Inflammatory macrophage treated with lipopolysaccharide for 1 hour (primary cell): ENCODE results near the gene NEURL1B.
"Not testable (repeated sequence)": the region's sequence is repeated elsewhere in the genome, so short reads cannot be mapped to it uniquely, and the experiment has no call there.

Experiments
- DNase-seq, 2 donors: peaks; one replicate each; pipeline ENCODE4 v3.0.0-alpha.2; 2020 to 2022

NEURL1B gene

GRCh38 chr5:172700365-172701290 is 59.6 kb downstream of the NEURL1B start:
- DNase-seq = no peak

DNA sequence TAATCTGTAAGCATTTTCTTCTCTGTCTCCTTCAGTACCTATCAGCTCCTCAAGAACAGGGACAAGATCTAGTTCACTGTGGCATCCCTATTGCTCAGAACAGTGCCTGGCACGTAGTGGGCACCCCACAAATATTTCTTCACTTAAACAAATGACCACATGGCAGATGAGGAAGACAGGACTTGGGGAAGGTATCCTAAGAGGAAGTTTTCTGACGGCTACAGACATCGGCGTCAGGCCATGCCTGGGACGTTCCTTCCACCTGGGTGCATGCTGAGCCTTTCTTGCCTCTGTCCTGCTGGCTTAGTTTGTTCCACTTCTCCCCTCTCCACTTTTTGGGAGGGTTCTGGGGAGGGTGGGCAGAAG is 60.2 kb downstream of the NEURL1B start:
- DNase-seq = peak; percentile 27 to 48

GRCh38 chr5:172703952-172704351 is 62.9 kb downstream of the NEURL1B start:
- DNase-seq = no peak

GRCh38 chr5:172705576-172706084 is 64.6 kb downstream of the NEURL1B start:
- no peak for DNase-seq

- no peak for DNase-seq
Observed at GRCh38 chr5:172706796-172707195, 65.7 kb downstream of the NEURL1B start.

DNA sequence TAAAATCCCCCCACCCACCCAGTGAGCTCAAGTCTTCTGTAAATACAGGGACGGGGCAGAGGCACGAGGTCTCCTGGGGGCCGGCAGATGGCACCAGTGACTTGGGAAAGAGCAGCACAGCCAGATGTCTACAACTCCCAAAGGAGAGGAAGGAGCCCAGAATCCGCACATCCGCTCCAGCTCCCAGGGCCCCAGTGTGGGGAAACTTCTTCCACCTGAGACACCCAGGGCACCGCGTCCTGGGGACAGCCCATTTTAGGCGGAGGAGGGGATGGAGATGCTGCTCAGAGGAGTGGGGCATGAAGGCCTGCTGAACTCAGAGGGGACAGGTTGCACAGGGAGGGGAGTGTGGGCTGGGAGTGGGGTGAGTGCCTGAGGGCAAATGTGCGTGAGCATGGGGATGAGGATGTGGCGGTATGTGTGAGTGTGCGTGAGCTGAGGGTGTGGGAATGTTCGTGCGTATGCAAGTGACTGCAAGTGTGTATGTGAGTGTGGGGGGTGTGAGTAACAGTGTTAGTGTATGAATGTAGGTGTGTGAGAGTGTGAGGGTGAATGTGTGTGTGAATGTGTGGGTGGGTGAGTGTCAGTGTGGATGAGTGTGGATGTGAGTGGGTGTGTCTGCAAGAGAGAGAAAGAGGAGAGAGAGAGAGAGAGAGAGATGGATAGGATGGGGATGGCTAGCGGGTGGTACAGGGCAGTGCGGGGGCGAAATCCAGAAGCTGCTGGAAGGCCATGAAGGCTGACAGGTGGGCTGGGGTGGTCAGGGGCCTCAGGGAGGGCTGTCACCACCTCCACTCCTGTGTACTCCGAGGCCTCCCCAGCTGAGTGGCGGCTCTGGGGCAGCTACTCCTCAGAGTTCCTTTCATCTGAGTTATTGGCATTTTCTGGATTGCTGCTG is 66.5 kb downstream of the NEURL1B start:
- DNase-seq = peak; percentile 35 to 40

GRCh38 chr5:172708183-172708505 is 67.1 kb downstream of the NEURL1B start:
- no peak for DNase-seq

- DNase-seq = no peak
Observed at GRCh38 chr5:172710676-172711075, 69.6 kb downstream of the NEURL1B start.

DNA sequence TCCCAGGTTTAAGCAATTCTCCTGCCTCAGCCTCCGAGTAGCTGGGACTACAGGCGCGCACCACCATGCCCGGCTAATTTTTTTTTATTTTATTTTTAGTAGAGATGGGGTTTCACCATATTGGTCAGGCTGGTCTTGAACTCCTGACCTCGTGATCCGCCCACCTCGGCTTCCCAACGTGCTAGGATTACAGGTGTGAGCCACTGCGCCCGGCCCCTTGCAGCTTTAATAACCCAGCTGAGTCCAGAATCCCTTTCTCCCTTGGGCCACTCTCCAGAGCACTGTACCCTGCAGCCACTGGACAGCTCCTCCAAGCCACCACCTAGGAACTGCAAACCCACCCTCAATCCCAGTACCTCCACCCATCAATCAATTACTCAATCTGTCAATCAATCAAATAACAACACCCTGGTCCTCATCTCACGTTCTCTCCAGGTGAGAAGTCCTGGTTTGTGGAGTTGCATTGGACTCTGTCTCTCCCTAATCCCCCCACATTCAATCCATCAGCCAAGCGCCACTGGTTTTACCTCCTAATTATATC is 70.3 kb downstream of the NEURL1B start:
- DNase-seq = not testable (repeated sequence)

GRCh38 chr5:172712610-172713009 is 71.5 kb downstream of the NEURL1B start:
- no peak for DNase-seq

DNA sequence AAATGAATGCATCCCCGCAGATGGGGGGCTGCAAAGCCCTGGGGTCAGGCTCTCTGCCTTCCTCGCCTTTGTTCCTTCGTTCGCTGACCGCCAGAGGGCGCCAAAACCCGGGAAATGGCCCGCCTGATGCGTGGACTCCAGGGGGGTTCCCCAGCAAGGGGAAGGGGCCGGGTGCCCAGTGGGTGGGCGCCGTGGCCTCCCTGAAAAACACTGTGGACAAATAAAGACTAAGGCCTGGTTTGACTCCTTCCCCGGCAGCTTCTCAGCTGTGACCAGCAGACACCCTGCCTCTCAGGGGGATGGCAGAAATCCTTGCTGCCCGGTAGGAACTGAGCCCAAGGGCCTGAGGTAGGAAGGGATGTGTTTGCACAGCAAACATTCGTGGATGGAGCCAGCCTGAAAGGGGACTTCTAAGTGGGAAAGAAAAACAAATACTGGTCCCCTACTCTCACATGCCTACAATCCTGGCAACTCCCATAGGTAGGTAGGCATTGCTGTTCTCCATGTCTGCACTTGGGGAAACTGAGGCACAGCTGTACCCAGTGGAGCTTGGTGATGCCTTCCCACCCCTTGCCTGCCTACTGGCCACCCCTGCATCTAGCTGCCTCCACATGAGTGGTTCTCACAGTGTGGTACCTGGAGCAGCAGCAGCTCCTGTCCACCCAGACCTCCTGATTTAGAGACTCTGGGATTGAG is 72.2 kb downstream of the NEURL1B start:
- peak in 1 of 2 donors; percentile 71 for DNase-seq

GRCh38 chr5:172713809-172714490 is 72.9 kb downstream of the NEURL1B start:
- no peak for DNase-seq

GRCh38 chr5:172714491-172715420 is 73.7 kb downstream of the NEURL1B start:
- peak; percentile 91 to 95 for DNase-seq

DNA sequence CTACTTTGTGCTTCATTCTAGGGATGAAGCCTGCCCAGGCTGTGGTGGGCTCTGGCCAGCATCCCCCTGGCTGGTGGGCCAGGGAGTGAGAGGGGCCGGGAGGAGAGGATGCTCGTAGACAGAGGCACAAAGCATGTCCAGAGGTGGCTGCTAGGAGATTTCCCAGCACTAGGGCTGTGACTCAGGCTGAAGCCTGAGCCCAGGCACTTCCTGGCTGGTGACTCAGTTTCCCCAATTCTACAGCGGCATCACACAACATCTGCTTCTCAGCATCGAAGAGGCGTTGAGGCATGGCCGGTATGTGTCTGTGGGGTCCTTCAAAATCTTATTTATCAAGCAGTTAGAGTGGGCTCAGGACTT is 74.3 kb downstream of the NEURL1B start:
- DNase-seq = no peak

DNA sequence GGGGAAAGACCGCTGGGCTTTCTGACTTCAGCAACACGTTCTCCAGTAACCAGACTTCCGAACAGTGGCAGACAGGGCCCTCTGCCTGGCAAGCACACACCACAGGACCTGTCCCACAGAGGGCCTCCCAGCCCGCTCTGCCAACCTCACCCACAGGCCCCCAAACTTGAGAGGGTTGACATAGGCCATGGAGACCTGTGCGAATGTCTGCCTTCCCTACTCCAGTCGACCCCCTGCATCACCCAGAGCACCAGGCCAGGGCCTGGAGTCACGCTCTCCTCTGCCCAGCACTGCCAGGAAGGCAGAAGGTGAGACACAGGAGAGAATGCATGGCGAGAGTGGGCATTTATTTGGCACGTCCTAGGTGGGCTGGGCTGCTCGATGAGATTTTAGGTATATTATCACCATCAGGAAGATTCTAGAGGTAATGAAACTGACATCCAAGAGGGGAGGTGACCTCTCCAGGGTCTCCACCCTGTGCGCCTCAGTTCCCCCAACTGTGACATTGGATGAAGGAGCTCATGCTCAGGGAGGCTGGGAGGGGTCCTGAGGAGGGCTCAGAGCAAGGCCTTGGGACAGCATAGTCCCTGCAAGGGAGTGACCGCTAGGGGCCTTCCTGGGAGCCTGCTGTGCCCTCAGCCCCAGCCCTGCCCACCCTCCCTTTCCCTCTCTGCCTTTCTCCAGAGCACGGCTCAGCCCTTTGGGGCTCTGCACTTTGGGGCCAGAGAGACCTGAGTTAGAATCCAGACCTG is 75.0 kb downstream of the NEURL1B start:
- DNase-seq = no peak

- peak; percentile 57 to 90 for DNase-seq
Observed at GRCh38 chr5:172716796-172717313, 75.8 kb downstream of the NEURL1B start.

GRCh38 chr5:172717481-172718195 is 76.6 kb downstream of the NEURL1B start:
- DNase-seq = no peak

GRCh38 chr5:172718527-172719114 is 77.6 kb downstream of the NEURL1B start:
- DNase-seq = no peak

DNA sequence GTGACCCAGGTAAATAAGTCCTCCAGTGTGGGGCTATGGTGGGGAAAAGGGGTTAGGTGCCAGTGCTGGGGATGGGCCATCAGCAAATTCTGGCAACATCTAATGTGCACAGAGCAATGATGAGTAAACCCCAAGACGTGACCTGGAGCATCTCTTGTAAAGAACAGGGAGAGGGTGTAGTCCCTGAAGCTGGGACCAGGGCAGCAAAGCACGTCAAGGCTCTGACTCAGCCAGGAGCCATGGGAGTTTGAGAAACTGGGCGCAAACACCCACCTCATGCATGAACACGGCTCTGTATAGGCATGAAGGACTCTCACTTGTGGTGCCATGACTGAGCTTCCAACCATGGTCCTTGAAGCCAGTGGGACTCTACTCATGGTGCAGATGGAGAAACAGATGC is 78.1 kb downstream of the NEURL1B start:
- no peak for DNase-seq
